Astrocyte of the cerebellum (primary cell): ENCODE measurements around the gene RNASE13.
A peak's percentile ranks its signal among the peaks of the same experiment; 100 is the strongest.
"Not testable (repeated sequence)": the region's sequence is repeated elsewhere in the genome, so short reads cannot be mapped to it uniquely, and the experiment has no call there.

Experiments
- DNase-seq: peaks from one replicate; pipeline ENCODE4 v3.0.0-alpha.2; 2011; ENCODE audit warnings: low read depth
- H3K4me3 ChIP-seq: 2 replicates; pipeline ENCODE4 v1.5.1; 2011; ENCODE audit warnings: mild to moderate bottlenecking, low read depth, low read length, moderate library complexity
- CTCF ChIP-seq: IDR thresholded peaks from 2 replicates; pipeline ENCODE4 v1.5.1; 2012; ENCODE audit warnings: low read length, low read depth, moderate library complexity, mild to moderate bottlenecking; ENCODE audit errors: missing control alignments
- in situ Hi-C: cut with HindIII; loops from 2 replicates; pipeline ENCODE4 v1.10.0; 2017; ENCODE audit warnings: low sequenced_read_pairs

Gene RNASE13

DNA sequence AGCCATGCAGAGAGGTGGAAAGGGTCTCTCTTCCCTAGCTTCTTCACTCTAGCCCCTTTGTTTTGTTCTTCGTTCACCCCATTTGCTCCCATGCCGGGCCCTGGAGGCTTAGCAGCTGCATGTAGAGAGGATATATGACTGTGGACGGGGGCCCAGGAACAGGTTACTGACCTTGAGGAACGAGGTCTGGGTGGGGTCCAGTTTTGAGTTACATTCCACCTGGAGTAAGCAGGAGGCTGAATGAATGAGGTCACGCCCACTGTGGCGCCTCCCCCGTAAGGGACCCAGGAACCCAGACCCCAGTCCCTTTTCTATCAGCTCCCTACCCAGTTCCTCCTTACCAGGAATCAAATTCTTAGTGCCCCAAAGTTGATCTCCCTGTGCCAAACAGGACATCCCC, 16.3 kb downstream of the RNASE13 start:
- in situ Hi-C loops = no loop called here
- TF ChIP-seq CTCF = no peak

DNA sequence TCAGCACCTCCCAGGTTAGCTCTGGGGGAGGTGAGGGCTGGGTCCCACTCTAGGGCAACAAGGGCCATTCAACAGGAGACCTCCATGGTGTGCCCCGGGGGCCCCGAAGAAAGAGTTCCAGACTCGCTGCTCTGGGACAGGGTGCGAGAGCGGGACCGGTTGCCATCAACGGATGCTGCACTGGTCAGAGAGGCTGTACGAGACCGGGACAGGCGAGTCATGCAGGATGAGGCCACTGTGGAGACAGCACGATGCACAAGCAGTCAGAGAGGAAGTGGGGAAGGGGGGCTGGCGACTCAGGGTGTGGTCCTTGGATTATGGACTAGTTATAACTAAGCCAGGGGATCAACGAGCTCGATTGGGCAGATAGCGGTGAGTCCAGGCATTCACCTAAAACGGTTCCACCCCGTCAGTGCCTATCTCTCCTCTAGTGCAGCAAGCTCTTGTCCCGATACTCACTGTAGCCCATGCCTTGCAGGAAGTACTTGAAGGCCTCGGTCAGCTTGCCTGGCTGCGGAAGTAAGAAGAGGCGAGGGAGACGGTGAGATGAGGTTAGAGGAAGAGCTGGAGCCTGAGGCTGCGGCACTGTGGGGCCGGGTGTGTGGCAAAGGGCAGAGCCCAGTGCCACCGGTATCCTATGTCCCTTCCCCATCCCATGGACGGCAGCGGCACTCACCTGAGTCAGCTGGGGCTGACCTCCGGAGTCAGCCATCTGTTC, 16.9 kb downstream of the RNASE13 start:
- no peak for DNase-seq
- H3K4me3 ChIP-seq = no peak overlapping the region
- in situ Hi-C loops = no loop called here
- TF ChIP-seq CTCF = no peak

More for the DNA sequence above, 16.3 kb downstream of the RNASE13 start:
- no peak overlapping the region for H3K4me3 ChIP-seq
- no peak for DNase-seq

DNA sequence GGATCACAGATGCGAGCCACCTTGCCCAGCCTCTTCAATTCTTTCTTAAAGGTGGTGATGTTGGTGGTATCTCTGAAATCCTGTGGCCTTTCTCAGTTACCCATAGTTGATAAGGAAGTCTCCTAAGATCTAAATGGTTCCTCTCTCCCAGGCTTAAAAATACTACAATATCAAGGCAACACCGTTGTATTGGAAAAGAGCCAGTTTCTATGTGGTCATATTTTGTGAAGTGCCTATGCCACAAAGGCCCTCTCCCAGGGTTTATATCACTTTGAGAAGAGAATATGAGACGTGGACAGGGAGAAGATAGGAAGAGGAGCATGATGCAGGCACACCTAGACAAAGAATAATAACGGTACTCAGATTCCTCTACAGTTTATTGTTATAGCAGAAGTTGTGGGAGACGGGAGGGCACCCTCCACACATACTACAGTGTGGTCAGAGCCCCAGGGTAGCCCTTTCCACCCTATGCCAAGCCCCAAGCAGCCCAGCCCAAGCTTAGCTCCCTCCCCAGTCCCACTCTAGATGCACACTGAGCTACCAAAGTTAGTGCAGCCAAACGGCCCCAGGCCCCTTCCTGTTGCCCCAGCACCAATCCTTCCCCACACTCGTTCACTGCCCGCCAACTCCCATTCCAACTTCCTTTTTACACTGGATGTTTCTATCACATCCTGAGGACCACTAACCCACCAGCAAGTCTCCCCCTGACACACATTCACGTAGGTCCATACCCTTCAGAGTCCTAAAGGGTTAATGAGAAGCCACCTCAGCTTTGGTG, 18.0 kb downstream of the RNASE13 start:
- DNase-seq = no peak
- TF ChIP-seq CTCF = no peak
- no peak overlapping the region for H3K4me3 ChIP-seq
- in situ Hi-C loops = no loop called here

- in situ Hi-C loops = no loop called here
- DNase-seq = no peak
- H3K4me3 ChIP-seq = no peak overlapping the region
- no peak for TF ChIP-seq CTCF
Observed at GRCh38 chr14:21015312-21015711, 19.3 kb downstream of the RNASE13 start.

DNA sequence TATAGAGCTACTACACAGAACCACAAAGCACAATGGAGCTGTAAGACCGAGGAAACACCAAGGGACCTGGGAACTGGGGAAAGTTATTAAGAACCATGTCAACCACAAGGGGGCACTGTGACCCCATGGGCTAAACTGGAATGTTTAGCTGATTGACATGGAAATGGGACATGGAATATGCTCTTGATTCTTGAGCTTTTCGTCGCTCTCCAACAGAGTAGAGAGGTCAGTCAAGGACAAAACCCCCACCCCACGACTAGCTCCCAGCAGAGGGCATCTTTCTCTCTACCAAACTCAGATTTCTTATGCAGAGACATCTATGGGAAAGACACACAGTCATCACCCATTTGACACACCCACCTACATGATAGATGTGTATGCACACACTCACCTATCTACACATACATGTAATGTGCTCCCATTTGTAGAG, 19.8 kb downstream of the RNASE13 start:
- in situ Hi-C loops = no loop called here
- H3K4me3 ChIP-seq = no peak overlapping the region
- TF ChIP-seq CTCF = peak; percentile 92
- DNase-seq = peak; percentile 76

DNA sequence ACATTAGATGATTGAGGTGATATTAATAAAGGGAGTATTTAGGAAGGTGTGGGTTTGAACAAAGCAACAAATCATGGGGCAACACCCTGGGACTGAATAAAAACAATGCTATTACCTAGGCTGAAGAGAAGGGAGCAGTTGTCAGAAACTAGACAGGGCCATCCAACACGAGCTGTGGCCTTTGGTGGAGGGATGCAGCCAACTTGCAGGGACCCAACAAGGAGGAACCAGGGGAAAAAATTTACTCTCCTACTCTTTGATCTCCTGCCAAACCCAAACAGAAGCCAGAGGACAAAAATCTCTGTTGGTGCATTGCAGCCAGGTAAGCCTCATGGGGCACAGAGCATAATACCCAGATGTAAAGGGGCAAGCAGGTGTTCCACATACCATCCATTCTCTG, 23.5 kb downstream of the RNASE13 start:
- DNase-seq = no peak
- in situ Hi-C loops = no loop called here
- TF ChIP-seq CTCF = no peak
- no peak overlapping the region for H3K4me3 ChIP-seq

DNA sequence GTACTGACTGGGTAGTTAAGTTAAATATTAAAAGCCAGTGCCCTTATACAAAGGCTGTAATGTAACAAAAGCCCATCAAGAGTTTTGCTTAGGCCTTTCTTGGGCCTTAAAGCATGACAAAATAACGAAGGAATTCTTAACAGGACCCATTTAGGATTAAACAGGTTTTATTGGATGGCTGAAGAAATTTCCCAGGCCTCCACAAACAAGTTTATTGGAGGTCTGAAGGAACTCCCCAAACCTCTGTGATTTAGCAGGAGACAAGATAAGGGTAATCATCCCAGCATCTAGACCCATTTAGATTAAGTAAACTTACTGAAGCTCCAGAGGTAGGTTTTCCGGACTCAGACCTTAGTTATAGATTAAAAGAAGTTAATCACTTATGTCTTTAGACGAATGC, 24.9 kb downstream of the RNASE13 start:
- in situ Hi-C loops, DNase-seq, H3K4me3 ChIP-seq: not testable (repeated sequence)
